GM21619 (cell line): ENCODE data around the gene NR2F1.

Experiments
- ATAC-seq: cut with Tn5 transposase; IDR thresholded peaks from one replicate; pipeline ENCODE4 v1.9.1; 2021; ENCODE audit not compliant: unreplicated experiment

Gene NR2F1

GRCh38 chr5:93603793-93604643 is 21.0 kb downstream of the NR2F1 start:
- ATAC-seq: no peak

GRCh38 chr5:93604644-93605515 is 21.9 kb downstream of the NR2F1 start:
- ATAC-seq: no peak

GRCh38 chr5:93606382-93606752 is 23.3 kb downstream of the NR2F1 start:
- ATAC-seq: no peak

- peak; percentile 79 for ATAC-seq
These were observed 24.6 kb downstream of the NR2F1 start for GRCh38 chr5:93607367-93608258.

- no peak for ATAC-seq
These were observed 25.8 kb downstream of the NR2F1 start for GRCh38 chr5:93608855-93609254.

GRCh38 chr5:93609762-93610161 is 26.7 kb downstream of the NR2F1 start:
- no peak for ATAC-seq

GRCh38 chr5:93610581-93611272 is 27.7 kb downstream of the NR2F1 start:
- ATAC-seq: no peak

GRCh38 chr5:93611273-93611975 is 28.4 kb downstream of the NR2F1 start:
- ATAC-seq: no peak

- ATAC-seq: no peak
These were observed 29.2 kb downstream of the NR2F1 start for GRCh38 chr5:93611976-93612854.

GRCh38 chr5:93612855-93613243 is 29.8 kb downstream of the NR2F1 start:
- ATAC-seq: no peak

- ATAC-seq: no peak
These were observed 33.6 kb downstream of the NR2F1 start for GRCh38 chr5:93616538-93617174.

GRCh38 chr5:93620487-93621326 is 37.7 kb downstream of the NR2F1 start:
- peak; percentile 98 for ATAC-seq

GRCh38 chr5:93621327-93621798 is 38.3 kb downstream of the NR2F1 start:
- peak; percentile 18 for ATAC-seq

GRCh38 chr5:93622240-93622885 is 39.3 kb downstream of the NR2F1 start:
- ATAC-seq: no peak

- no peak for ATAC-seq
These were observed 40.1 kb downstream of the NR2F1 start for GRCh38 chr5:93623153-93623552.

- ATAC-seq: no peak
These were observed 43.8 kb downstream of the NR2F1 start for GRCh38 chr5:93626801-93627200.

GRCh38 chr5:93632327-93632726 is 49.3 kb downstream of the NR2F1 start:
- no peak for ATAC-seq
